ENCODE results near the gene SPATA13.

DNA sequence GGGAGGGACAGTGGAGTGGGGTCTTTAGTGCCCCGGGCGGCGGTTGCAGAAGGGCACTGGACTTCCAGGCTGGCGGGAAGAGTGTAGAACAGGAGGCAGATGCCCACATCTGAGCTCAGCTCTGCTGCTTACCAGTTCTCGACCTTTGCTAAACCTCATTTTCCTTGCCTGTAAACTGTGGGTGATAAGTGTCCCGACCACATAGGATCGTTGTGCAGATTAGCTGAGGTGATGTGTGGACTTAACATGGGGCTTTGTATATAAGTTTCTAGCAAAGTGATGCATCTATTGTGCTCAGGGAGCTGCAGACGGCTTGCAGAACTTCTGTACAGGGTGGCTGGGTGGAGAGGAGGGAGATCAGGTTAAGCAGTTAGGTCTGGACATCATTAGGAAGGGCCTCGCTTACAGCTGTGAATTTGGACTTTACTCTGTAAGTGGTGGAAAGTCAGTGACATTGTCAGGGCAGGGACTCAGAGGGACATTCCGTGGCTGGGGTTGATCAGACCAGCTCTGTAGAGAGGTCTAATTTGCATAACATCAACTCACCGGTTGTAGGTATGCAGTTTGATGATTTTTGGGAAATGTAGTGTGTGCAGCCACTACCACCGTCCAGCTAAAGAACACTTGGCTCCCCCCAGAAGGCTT lies 70.0 kb downstream of the SPATA13 start:
- TF ChIP-seq, protein P1, sequence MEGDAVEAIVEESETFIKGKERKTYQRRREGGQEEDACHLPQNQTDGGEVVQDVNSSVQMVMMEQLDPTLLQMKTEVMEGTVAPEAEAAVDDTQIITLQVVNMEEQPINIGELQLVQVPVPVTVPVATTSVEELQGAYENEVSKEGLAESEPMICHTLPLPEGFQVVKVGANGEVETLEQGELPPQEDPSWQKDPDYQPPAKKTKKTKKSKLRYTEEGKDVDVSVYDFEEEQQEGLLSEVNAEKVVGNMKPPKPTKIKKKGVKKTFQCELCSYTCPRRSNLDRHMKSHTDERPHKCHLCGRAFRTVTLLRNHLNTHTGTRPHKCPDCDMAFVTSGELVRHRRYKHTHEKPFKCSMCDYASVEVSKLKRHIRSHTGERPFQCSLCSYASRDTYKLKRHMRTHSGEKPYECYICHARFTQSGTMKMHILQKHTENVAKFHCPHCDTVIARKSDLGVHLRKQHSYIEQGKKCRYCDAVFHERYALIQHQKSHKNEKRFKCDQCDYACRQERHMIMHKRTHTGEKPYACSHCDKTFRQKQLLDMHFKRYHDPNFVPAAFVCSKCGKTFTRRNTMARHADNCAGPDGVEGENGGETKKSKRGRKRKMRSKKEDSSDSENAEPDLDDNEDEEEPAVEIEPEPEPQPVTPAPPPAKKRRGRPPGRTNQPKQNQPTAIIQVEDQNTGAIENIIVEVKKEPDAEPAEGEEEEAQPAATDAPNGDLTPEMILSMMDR (conservative IDR thresholded peaks at IDR 0.05): no peak
- no peak for TF ChIP-seq EZH2 (IDR thresholded peaks at IDR 0.05; ENCODE audit: low read depth)

Measured in PC-9 (cell line).